T-cell (primary cell): Measurements from ENCODE around the gene RANBP17. TPM values are rescaled to one million over a fixed set of nuclear protein-coding genes. Genes with fewer than 3 reads are reported as not detected.

Experiments used
- ATAC-seq, 4 experiments: fragments of 200-7000 bp in 3 of 4; fragments of 150-1000 bp in 1 of 4; cut with Tn5 transposase; replicated peaks in 1 of 4; 1 replicate in 3 of 4; 2 replicates in 1 of 4; pipeline ENCODE4 v1.10.0; 2021; ENCODE audit warnings: moderate library complexity in 3 of 4, mild to moderate bottlenecking in 2 of 4, moderate number of reproducible peaks in 1 of 4
- CTCF ChIA-PET, 2 donors: fragments of 300-600 bp; sonication (Branson Sonifier 250); formaldehyde crosslinking; loops; one replicate each; lab custom pipeline; 2022; ENCODE audit warnings: antibody characterized with exemption in 2 of 2; lab: Charles Lee
- POLR2A ChIA-PET, 2 donors: fragments of 300-600 bp; sonication (Branson Sonifier 250); formaldehyde crosslinking; loops; one replicate each; lab custom pipeline; 2022; ENCODE audit warnings: antibody characterized with exemption in 2 of 2; lab: Charles Lee
- DNase-seq, 35 experiments: peaks; one replicate each; pipeline versions ENCODE4 v3.0.0 to v3.0.0-alpha.2; 2013 to 2023
- H3K27ac ChIP-seq: one replicate; pipeline ENCODE4 v1.5.1; 2013; ENCODE audit warnings: low read length
- H3K27me3 ChIP-seq, 2 experiments: replicated peaks in 1 of 2; 1 replicate in 1 of 2; 2 replicates in 1 of 2; pipeline versions ENCODE4 v1.6.1 to v1.7.0; 2013; ENCODE audit warnings: low read length in 1 of 2, mixed read lengths in 1 of 2; ENCODE audit not compliant: control insufficient read depth in 2 of 2, insufficient read depth in 2 of 2; ENCODE audit errors: extremely low read depth in 1 of 2
- H3K36me3 ChIP-seq, 2 donors: 1 replicate in 1 of 2; 2 replicates in 1 of 2; pipeline versions ENCODE4 v1.6.1 to v1.7.0; 2013; ENCODE audit warnings: low read length in 1 of 2; ENCODE audit not compliant: control insufficient read depth in 2 of 2, insufficient read depth in 1 of 2; ENCODE audit errors: extremely low read depth in 1 of 2
- H3K4me1 ChIP-seq, 2 experiments: 1 replicate in 1 of 2; 2 replicates in 1 of 2; pipeline versions ENCODE4 v1.6.1 to v1.7.0; 2013; ENCODE audit warnings: low read length in 2 of 2, mixed read lengths in 1 of 2; ENCODE audit not compliant: insufficient read depth in 2 of 2, control insufficient read depth in 1 of 2; ENCODE audit errors: extremely low read depth in 1 of 2
- H3K4me3 ChIP-seq, 2 donors: 1 replicate in 1 of 2; 2 replicates in 1 of 2; pipeline versions ENCODE4 v1.5.1 to v1.7.0; 2013; ENCODE audit warnings: mild to moderate bottlenecking in 2 of 2, low read length in 1 of 2, moderate library complexity in 1 of 2; ENCODE audit not compliant: control insufficient read depth in 1 of 2; ENCODE audit errors: extremely low read depth in 1 of 2
- H3K9me3 ChIP-seq: 2 replicates; pipeline ENCODE4 v1.7.0; 2013
- H3K27ac Mint-ChIP-seq, 2 donors: one replicate each; pipeline ENCODE4 v1.8.0; 2020 to 2021; ENCODE audit warnings: mild to moderate bottlenecking in 2 of 2, mixed read lengths in 2 of 2
- H3K27me3 Mint-ChIP-seq, 2 donors: one replicate each; pipeline ENCODE4 v1.8.0; 2021 to 2022; ENCODE audit warnings: mixed read lengths in 2 of 2
- H3K36me3 Mint-ChIP-seq: one replicate; pipeline ENCODE4 v1.8.0; 2021; ENCODE audit warnings: mixed read lengths
- H3K4me1 Mint-ChIP-seq, 3 donors: one replicate each; pipeline ENCODE4 v1.8.0; 2020 to 2022; ENCODE audit warnings: mixed read lengths in 3 of 3, mild to moderate bottlenecking in 1 of 3
- H3K4me3 Mint-ChIP-seq, 3 donors: one replicate each; pipeline ENCODE4 v1.8.0; 2020 to 2022; ENCODE audit warnings: mild to moderate bottlenecking in 3 of 3, mixed read lengths in 3 of 3, moderate library complexity in 3 of 3
- H3K9me3 Mint-ChIP-seq, 3 donors: one replicate each; pipeline ENCODE4 v1.8.0; 2020 to 2022; ENCODE audit warnings: mixed read lengths in 3 of 3
- WGBS: methylation state at CpG from one replicate; pipeline ENCODE4 v1.1.5; 2013; ENCODE audit warnings: missing lambda C conversion rate; ENCODE audit not compliant: insufficient coverage; 5-methylcytosine and 5-hydroxymethylcytosine counted together
- total RNA-seq, 35 experiments: library from RNA in 6 of 35; stranded (reverse) in 6 of 35; fragments of 120-200 nt in 1 of 35; gene quantifications; one replicate each; pipeline versions ENCODE4 v1.2.1 to v1.2.4 and lab custom pipeline; 2013 to 2026

The RANBP17 gene
- total RNA-seq, 5 donors from 2014 or later (not counting 1 experiment from before 2014, with no cell fraction given): 0.41 to 0.62 (median 0.58) TPM; not detected in 2

GRCh38 chr5:171318026-171318425 is 456.2 kb downstream of the RANBP17 start:
- Mint-ChIP-seq H3K4me3 (no peak overlapping the region), H3K36me3 (no peaks in the 10 kb centered on the region), H3K9me3 (no peaks in the 10 kb centered on the region), H3K4me1 (peaks cover 19% of the 10 kb centered on the region in 3 donors), H3K27ac (no peak overlapping the region), H3K27me3 (peaks cover 70 to 92% of the 10 kb centered on the region in 2 donors)
- Histone ChIP-seq H3K4me3 (no peak overlapping the region), H3K36me3 (no peaks in the 10 kb centered on the region), H3K4me1 (peaks cover 0 to 25% of the 10 kb centered on the region in 2 experiments), H3K9me3 (no peaks in the 10 kb centered on the region), H3K27ac (no peak overlapping the region), H3K27me3 (peaks cover 26 to 77% of the 10 kb centered on the region in 2 experiments)
- CTCF ChIA-PET: interaction anchor here in 1 of 2 donors (0.6 kb wide), 1 partner anchor 892 kb away, joined by 4 read pairs; no protein-coding TSS in a partner anchor
- WGBS: 9% methylated on average over 4 of the region's 9 CpGs
- POLR2A ChIA-PET: no interaction called here
- DNase-seq (no peak), ATAC-seq (no peak)

- H3K27ac ChIP-seq: no peak overlapping the region
- ATAC-seq (no peak), DNase-seq (no peak)
- Mint-ChIP-seq H3K27ac (no peak overlapping the region), H3K9me3 (no peaks in the 10 kb centered on the region), H3K27me3 (peaks cover 62 to 89% of the 10 kb centered on the region in 2 donors), H3K4me1 (peaks cover 0 to 4% (median 3%) of the 10 kb centered on the region in 3 donors), H3K4me3 (no peak overlapping the region), H3K36me3 (no peaks in the 10 kb centered on the region)
- no peaks in the 10 kb centered on the region for H3K36me3 ChIP-seq
- no peak overlapping the region for H3K4me3 ChIP-seq
- POLR2A ChIA-PET: interaction anchor here in 1 of 2 donors (0.6 kb wide), 1 partner anchor 78 kb away, joined by 5 read pairs; no protein-coding TSS in a partner anchor
- no peaks in the 10 kb centered on the region for H3K9me3 ChIP-seq
- CTCF ChIA-PET: no interaction called here
- WGBS: 91% methylated on average over 3 of the region's 7 CpGs
- peaks cover 29 to 70% of the 10 kb centered on the region in 2 experiments for H3K27me3 ChIP-seq
- H3K4me1 ChIP-seq: peaks cover 0 to 5% of the 10 kb centered on the region in 2 experiments
Observed at GRCh38 chr5:171321447-171321846, 459.6 kb downstream of the RANBP17 start.

- POLR2A ChIA-PET: no interaction called here
- Mint-ChIP-seq H3K27ac (no peak overlapping the region), H3K36me3 (no peaks in the 10 kb centered on the region), H3K27me3 (peaks cover 55 to 81% of the 10 kb centered on the region in 2 donors), H3K4me1 (no peaks in the 10 kb centered on the region), H3K4me3 (no peak overlapping the region), H3K9me3 (no peaks in the 10 kb centered on the region)
- ATAC-seq (no peak), DNase-seq (no peak)
- Histone ChIP-seq H3K4me3 (no peak overlapping the region), H3K36me3 (no peaks in the 10 kb centered on the region), H3K27ac (no peak overlapping the region), H3K9me3 (no peaks in the 10 kb centered on the region), H3K27me3 (peaks cover 24 to 62% of the 10 kb centered on the region in 2 experiments), H3K4me1 (no peaks in the 10 kb centered on the region)
- no CpG with 5 or more reads among the region's 5 CpGs for WGBS
- CTCF ChIA-PET: no interaction called here
Observed at GRCh38 chr5:171322527-171322926, 460.7 kb downstream of the RANBP17 start.

- ChIA-PET CTCF (no interaction called here), POLR2A (no interaction called here)
- ATAC-seq: no peak
- Histone ChIP-seq H3K27ac (no peak overlapping the region), H3K9me3 (no peaks in the 10 kb centered on the region), H3K27me3 (peaks cover 21 to 58% of the 10 kb centered on the region in 2 experiments), H3K36me3 (no peaks in the 10 kb centered on the region), H3K4me1 (no peaks in the 10 kb centered on the region), H3K4me3 (no peak overlapping the region)
- Mint-ChIP-seq H3K9me3 (no peaks in the 10 kb centered on the region), H3K4me3 (no peak overlapping the region), H3K4me1 (no peaks in the 10 kb centered on the region), H3K27me3 (peaks cover 55 to 81% of the 10 kb centered on the region in 2 donors), H3K36me3 (no peaks in the 10 kb centered on the region), H3K27ac (no peak overlapping the region)
- no peak for DNase-seq
- 55% methylated on average over 1 of the region's 3 CpGs for WGBS
Observed at GRCh38 chr5:171323007-171323406, 461.2 kb downstream of the RANBP17 start.

- ATAC-seq (no peak), DNase-seq (no peak)
- 54% methylated on average over 12 of the region's 20 CpGs for WGBS
- no peak overlapping the region for H3K27ac ChIP-seq
- Mint-ChIP-seq H3K4me1 (no peaks in the 10 kb centered on the region), H3K4me3 (no peak overlapping the region), H3K27me3 (peaks cover 55 to 77% of the 10 kb centered on the region in 2 donors), H3K27ac (no peak overlapping the region), H3K9me3 (no peaks in the 10 kb centered on the region), H3K36me3 (no peaks in the 10 kb centered on the region)
- no peaks in the 10 kb centered on the region for H3K36me3 ChIP-seq
- H3K9me3 ChIP-seq: no peaks in the 10 kb centered on the region
- peaks cover 16 to 47% of the 10 kb centered on the region in 2 experiments for H3K27me3 ChIP-seq
- no peak overlapping the region for H3K4me3 ChIP-seq
- ChIA-PET POLR2A (no interaction called here), CTCF (interaction anchor here in 1 of 2 donors (0.6 kb wide), 1 partner anchor 1187 kb away, joined by 3 read pairs; no protein-coding TSS in a partner anchor)
- H3K4me1 ChIP-seq: no peaks in the 10 kb centered on the region
Observed at GRCh38 chr5:171323806-171324632, 462.2 kb downstream of the RANBP17 start.

GRCh38 chr5:171330021-171330420 is 468.2 kb downstream of the RANBP17 start:
- ChIA-PET CTCF (no interaction called here), POLR2A (no interaction called here)
- no peaks in the 10 kb centered on the region for H3K36me3 ChIP-seq
- no peaks in the 10 kb centered on the region for H3K9me3 ChIP-seq
- no peak overlapping the region for H3K4me3 ChIP-seq
- Mint-ChIP-seq H3K27me3 (peaks cover 38 to 46% of the 10 kb centered on the region in 2 donors), H3K27ac (no peak overlapping the region), H3K36me3 (no peaks in the 10 kb centered on the region), H3K4me1 (no peaks in the 10 kb centered on the region), H3K9me3 (no peaks in the 10 kb centered on the region), H3K4me3 (no peak overlapping the region)
- DNase-seq (no peak), ATAC-seq (no peak)
- no peak overlapping the region for H3K27ac ChIP-seq
- 96% methylated on average over 4 of the region's 8 CpGs for WGBS
- peaks cover 0 to 30% of the 10 kb centered on the region in 2 experiments for H3K27me3 ChIP-seq
- H3K4me1 ChIP-seq: no peaks in the 10 kb centered on the region
